ENCODE results near the gene AGAP3.

AGAP3 gene

GRCh38 chr7:151168787-151169162 lies 82.5 kb downstream of the AGAP3 start:
- no peak for DNase-seq

DNA sequence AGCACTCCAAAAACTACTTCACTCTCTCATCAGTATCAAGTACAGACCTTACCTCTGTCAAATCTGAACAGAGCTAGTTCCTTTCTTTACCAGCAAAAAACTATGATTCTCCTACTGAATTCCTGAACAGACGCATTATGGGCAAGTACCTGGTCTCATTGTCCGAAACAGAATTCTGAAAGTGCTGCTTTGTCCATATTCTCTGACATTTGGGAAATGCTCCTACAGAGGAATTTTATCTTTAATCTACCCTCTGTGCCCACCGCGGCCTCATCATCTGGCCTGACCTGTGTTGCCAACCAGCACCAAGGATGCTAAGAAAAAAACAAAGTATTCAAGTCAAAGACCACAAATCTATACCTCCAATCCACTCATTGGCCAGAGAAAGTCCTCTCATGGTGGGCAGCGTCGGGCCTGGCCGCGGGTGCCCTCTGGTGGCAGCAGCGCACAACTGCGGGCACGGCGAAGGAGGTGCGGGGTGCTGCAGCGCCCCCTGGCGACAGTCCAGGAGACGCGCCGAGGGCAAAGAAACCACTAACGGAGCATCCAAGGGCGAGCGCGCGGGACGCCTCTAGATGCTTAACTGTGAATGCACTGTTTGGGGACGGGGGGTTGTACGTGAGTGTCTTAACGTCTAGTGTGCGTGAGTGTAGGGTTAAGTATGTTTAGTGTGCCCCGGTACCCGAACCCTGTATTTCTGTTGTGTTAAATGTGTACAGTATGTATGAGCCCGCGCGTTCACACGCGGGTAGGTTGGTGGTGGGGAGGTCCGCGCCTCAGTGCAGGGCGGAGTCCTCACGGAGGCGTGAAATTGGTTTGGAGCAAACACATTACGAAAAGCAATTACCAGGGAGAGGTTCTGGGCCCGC lies 86.2 kb downstream of the AGAP3 start:
- peak; percentile 86 for DNase-seq

- DNase-seq, result no peak
Observed at GRCh38 chr7:151173386-151174245, 87.3 kb downstream of the AGAP3 start.

GRCh38 chr7:151174246-151175046 lies 88.2 kb downstream of the AGAP3 start:
- peak; percentile 61 for DNase-seq

GRCh38 chr7:151175047-151175792 lies 88.9 kb downstream of the AGAP3 start:
- DNase-seq, result no peak

- DNase-seq, result no peak
Observed at GRCh38 chr7:151175793-151176311, 89.6 kb downstream of the AGAP3 start.

DNA sequence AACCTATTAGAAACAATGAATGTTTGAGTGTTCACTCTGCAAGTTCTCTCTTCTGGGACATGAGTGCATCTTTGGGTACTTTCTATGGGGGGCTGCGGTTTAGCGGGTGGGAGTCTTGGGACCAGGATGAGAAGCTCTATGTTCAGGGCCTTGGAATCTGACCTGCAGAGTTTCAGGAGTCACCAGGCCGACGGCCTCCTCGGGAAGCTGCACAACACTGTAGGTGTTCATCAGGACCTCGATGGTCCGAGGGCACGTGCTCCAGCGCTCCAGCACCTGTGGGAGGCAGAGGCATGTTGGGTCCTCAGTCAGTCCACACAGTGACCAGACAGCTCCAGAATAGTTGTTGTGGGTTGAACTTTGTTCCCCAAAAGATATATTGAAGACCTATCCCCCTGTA lies 90.1 kb downstream of the AGAP3 start:
- DNase-seq, result no peak

GRCh38 chr7:151177310-151177709 lies 91.0 kb downstream of the AGAP3 start:
- no peak for DNase-seq

- DNase-seq, result no peak
Observed at GRCh38 chr7:151178236-151178635, 92.0 kb downstream of the AGAP3 start.

DNA sequence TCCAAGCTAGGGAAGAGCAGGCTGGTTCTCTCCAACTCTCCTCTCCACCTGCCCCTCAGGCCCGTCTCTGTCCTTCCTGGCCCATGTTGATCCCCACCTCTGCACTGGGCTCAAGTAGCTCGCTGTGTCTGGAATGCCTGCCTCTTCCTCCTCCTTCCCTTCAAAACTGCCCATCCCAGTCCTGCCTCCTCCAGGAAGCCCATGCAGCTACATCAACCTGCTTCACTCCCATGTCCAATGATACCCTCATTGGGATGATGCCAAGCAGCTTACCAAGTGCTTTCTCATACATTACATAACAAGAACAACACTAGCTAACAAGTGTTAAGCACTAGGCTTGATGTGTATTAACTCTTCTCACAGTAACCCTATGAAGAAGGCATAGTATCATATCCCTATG lies 92.6 kb downstream of the AGAP3 start:
- no peak for DNase-seq

GRCh38 chr7:151179287-151179860 lies 93.1 kb downstream of the AGAP3 start:
- DNase-seq, result no peak

DNA sequence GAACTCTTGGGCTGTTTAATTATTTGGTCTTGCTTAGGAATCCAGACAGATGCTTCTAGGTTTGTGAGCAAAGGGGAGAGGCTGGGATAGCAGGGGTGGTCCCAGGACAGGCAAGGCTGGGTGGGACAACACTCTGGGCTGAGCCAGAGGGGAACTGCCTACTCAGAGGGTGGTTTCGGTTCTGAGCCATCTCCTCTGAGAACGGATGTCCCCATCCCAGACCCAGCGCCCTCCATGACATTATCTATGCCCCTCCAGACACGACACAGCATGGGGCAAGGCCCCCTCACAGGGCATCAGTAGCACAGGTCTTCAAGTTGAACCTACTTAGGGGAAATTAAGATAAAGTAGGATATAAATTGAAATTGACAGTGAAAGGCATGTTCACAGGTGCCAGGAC lies 93.7 kb downstream of the AGAP3 start:
- DNase-seq, result no peak

- DNase-seq, result no peak
Observed at GRCh38 chr7:151181011-151181431, 94.7 kb downstream of the AGAP3 start.

GRCh38 chr7:151185762-151186639 lies 99.7 kb downstream of the AGAP3 start:
- no peak for DNase-seq

DNA sequence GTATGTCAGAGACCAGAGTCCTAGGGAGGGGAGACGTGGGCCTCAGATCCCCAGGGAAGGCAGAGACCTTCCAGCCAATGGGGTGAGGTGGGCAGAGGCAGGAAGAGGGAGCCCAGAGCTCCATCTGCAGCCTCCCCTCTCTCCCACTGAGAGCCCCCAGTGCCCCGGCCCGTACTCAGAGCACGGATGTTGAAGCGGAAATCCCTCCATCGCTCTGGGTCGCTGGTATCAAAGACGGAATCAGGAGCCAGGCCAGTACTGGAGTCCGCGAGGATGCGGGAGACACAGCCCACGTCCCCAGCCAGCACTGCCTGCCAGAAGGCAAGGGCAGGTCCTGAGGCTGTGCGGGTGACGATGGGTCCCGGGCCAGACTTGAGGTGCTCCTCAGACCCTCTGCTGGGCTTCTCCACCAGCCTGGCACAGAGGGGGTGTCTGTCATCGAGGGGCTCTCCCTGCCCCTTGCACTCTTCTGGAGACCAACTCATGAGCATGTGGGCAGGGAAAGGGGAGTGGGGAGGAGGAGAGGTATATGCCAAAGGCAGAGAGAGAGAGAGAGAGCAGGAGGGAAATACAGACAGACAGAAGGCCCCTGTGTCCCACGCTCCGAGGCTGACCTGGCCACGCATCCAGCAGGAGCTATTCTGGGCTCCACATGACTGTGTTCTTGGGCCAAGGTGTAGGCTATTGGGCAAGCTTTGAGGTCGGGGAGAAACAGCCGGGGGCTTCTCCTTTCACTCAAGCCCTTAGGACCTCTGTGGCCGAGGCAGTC lies 100.5 kb downstream of the AGAP3 start, which contains the start of gene ASB10:
ASB10 (minus strand) TSS at position 611 of the 769 bp plus-strand sequence; CDS start at position 491, 120 bp downstream.
- DNase-seq, result no peak

GRCh38 chr7:151187409-151188251 lies 101.4 kb downstream of the AGAP3 start:
- DNase-seq, result no peak

GRCh38 chr7:151188252-151188542 lies 101.9 kb downstream of the AGAP3 start:
- DNase-seq, result no peak

- DNase-seq, result no peak
Observed at GRCh38 chr7:151189038-151189437, 102.8 kb downstream of the AGAP3 start.

DNA sequence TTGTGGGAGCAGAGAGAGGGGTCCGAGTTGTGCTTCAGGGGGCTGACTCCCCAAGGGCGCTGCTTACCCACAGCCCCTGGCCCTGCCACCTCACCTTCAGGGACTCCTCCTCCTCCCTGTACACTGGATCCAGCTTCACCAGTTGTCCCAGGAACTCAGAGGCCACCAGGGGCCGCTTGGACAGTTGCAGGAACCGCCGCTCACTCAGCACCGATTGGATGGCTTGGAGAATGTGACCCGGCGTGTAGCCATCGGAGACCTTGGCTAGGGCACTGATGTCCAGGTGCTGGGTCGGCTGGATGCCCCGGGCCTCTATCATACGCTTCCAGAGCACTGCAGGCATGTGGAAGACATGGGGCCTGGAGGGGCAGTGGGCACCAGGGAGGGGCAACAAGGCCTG lies 105.3 kb downstream of the AGAP3 start:
- DNase-seq, result no peak

Measured in hematopoietic multipotent progenitor cell treated with erythropoietin and hydrocortisone succinate and interleukin-3 and kit ligand, for 4 days (in vitro differentiated cells).